Measurements from ENCODE around the gene PEX5L.

The PEX5L gene

DNA sequence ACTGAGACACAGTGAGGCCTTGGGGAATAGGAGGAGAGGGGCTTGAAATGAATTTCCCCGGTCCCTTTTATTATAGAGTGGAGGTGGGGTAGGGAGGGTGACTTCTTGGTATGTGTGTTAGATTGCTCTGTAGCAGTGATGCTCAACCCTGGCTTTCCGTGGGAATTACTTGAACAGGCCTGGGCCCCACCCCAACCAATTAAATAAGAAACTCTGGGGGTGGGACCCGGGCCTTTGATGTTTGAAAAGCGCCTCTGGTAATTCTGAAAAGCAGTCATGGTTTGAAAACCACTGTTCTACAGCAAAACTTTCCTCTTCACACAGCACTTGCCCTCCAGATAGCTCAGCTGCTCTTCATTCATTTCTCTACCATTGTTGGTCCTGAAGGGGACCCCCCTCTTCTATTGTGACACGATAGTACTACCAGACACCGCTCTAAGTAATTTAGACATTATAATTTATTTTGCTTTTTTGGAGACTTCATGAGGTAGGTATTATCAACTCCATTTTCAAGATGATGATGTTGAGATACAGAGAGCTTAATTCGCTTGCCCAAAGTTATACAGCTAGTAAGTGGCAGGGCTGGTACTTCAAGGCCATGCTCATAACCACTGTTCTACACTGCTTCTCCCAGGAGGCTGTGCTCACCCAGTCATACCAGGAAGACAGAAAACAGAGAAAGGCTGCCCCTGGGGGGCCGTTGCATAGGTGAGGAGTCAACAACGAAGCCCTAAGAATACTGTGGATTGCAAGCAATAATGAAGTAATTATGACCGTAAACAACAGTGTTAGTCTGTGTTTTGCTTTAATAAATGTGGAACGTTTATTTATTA lies 176.2 kb downstream of the PEX5L start:
- no peak for TF ChIP-seq CTCF (IDR thresholded peaks at IDR 0.05; ENCODE audit: low read length, missing control alignments)
- DNase-seq (ENCODE audit: low read depth), result no peak
- H3K4me3 ChIP-seq (replicated peaks; ENCODE audit: low read depth, low read length), result no peak overlapping the region

- no peak overlapping the region for H3K4me3 ChIP-seq (replicated peaks; ENCODE audit: low read depth, low read length)
- no peak for TF ChIP-seq CTCF (IDR thresholded peaks at IDR 0.05; ENCODE audit: low read length, missing control alignments)
- peak; percentile 33 for DNase-seq (ENCODE audit: low read depth)
Measured at GRCh38 chr3:179853176-179853575, 183.6 kb downstream of the PEX5L start.

DNA sequence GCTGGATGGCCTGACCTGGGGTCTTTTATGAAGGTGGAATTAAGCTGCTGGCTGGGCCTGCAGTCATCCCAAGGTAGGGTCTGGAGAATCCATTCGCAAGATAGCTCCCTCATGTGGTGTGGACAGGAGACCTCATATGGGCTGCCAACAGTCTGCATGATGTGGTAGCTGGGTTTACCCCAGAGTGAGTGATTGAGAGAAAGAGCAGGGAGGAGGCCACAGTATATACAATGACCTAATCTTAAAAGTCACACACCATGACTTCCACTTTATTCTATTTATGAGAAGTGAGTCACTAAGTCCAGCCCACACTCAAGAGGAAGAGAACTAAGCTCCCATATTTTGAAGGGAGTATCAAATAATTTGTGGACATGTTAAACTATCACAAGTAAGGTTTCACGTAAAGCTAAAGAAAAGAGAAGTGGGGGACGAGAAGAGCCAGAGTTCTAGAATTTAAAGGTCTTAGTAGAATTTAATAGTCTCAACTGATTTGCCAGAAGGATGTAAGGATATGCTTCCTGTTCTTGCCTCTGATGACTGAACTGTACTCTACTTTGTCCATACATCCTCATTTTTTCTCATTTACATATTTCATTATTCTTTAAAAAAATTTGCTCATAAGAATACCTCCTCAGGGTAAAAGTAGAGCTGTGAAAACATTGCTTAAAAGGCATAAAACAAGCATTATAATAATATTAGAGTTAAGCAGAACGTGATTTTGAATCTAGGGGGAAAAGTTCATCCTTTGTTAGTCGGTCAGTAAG lies 184.4 kb downstream of the PEX5L start:
- peak; percentile 12 for TF ChIP-seq CTCF (IDR thresholded peaks at IDR 0.05; ENCODE audit: low read length, missing control alignments)
- H3K4me3 ChIP-seq (replicated peaks; ENCODE audit: low read depth, low read length), result no peak overlapping the region
- peak; percentile 4 for DNase-seq (ENCODE audit: low read depth)

DNA sequence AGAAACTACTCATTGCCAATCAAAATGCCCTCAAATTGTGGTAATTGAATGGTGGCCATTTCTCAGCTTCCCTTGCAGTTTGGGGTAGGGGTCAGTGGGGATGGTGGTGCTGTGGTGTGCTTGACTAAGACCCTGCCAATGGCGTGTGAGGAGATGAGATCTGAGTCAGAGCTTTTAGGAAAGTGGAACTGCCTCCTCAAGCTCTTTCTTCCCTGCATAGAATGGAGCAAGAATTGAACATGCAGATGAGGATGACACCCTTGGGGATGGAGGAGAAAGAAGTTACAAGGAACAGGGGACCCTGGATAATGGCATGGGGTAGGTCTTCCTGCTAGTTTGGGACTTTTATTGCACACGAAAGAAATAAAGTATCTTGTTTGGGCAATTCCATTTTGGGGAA lies 188.0 kb downstream of the PEX5L start:
- no peak for TF ChIP-seq CTCF (IDR thresholded peaks at IDR 0.05; ENCODE audit: low read length, missing control alignments)
- no peak overlapping the region for H3K4me3 ChIP-seq (replicated peaks; ENCODE audit: low read depth, low read length)
- DNase-seq (ENCODE audit: low read depth), result no peak

GRCh38 chr3:179842061-179842460 lies 194.7 kb downstream of the PEX5L start:
- no peak overlapping the region for H3K4me3 ChIP-seq (replicated peaks; ENCODE audit: low read depth, low read length)
- DNase-seq (ENCODE audit: low read depth), result no peak
- TF ChIP-seq CTCF (IDR thresholded peaks at IDR 0.05; ENCODE audit: low read length, missing control alignments), result no peak

DNA sequence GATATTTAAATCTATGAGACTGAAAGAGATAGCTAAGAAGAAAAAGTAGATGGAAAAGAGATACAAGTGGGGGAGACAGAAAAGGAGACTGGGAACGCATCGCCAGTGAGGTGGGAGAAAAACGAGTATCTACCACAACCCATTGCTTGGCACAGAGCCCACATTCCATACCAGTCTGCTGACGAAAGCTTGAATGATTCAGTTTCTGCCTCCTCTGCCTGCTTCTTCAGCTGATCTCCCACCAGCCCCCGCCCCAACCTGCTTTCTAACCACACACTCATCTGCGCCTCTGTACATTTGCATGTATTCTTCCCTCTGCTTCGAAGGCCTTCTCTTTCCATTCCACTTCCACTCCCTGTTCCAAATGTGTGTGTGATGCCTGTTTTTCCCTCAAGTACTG lies 195.8 kb downstream of the PEX5L start:
- no peak for TF ChIP-seq CTCF (IDR thresholded peaks at IDR 0.05; ENCODE audit: low read length, missing control alignments)
- H3K4me3 ChIP-seq (replicated peaks; ENCODE audit: low read depth, low read length), result no peak overlapping the region
- peak; percentile 58 for DNase-seq (ENCODE audit: low read depth)
